Measurements from ENCODE around the gene MAML2.

DNA sequence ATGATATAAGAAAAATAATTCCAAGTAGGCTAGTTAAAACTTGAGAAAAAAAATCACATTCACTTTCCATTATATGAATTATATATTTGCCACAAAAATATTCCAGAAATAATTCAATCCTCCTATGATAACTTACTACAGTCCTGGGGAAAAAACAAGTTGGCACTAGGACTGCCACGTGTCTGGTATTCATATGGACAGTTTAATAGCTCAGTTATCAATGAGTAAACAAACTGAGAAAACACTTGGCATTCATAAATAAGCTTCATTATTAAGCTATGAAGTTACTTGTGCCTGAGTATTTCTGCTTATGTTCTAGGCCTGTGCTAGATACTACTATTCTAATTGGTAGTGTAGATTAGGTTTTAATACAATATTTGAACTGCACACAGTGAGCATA lies 22.5 kb upstream of the MAML2 start:
- TF ChIP-seq, protein P1, sequence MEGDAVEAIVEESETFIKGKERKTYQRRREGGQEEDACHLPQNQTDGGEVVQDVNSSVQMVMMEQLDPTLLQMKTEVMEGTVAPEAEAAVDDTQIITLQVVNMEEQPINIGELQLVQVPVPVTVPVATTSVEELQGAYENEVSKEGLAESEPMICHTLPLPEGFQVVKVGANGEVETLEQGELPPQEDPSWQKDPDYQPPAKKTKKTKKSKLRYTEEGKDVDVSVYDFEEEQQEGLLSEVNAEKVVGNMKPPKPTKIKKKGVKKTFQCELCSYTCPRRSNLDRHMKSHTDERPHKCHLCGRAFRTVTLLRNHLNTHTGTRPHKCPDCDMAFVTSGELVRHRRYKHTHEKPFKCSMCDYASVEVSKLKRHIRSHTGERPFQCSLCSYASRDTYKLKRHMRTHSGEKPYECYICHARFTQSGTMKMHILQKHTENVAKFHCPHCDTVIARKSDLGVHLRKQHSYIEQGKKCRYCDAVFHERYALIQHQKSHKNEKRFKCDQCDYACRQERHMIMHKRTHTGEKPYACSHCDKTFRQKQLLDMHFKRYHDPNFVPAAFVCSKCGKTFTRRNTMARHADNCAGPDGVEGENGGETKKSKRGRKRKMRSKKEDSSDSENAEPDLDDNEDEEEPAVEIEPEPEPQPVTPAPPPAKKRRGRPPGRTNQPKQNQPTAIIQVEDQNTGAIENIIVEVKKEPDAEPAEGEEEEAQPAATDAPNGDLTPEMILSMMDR (IDR thresholded peaks at IDR 0.05; ENCODE audit: control extremely low read depth in 1 of 3, insufficient read depth in 1 of 3, low read depth in 1 of 3, low read length in 3 of 3), result no peak
- TF ChIP-seq GTF2F1 (IDR thresholded peaks at IDR 0.05; ENCODE audit: borderline replicate concordance, low read depth, low read length) (no peak), POLR2A (IDR thresholded peaks at IDR 0.05; ENCODE audit: control extremely low read depth in 1 of 2, low read depth in 2 of 2, low read length in 2 of 2) (no peak), KDM5A (IDR thresholded peaks at IDR 0.05; ENCODE audit: low read length) (no peak), YY1 (IDR thresholded peaks at IDR 0.05; ENCODE audit: low read depth, low read length) (no peak), GABPA (IDR thresholded peaks at IDR 0.05; ENCODE audit: borderline replicate concordance, insufficient read depth, low read length) (no peak), POLR2AphosphoS5 (IDR thresholded peaks at IDR 0.05; ENCODE audit: low read depth, low read length) (no peak), CBX5 (IDR thresholded peaks at IDR 0.05; ENCODE audit: low read depth, low read length) (no peak), EP300 (IDR thresholded peaks at IDR 0.05; ENCODE audit: borderline replicate concordance in 1 of 2, low read depth in 2 of 2, low read length in 2 of 2) (no peak), RFX5 (IDR thresholded peaks at IDR 0.05; ENCODE audit: borderline replicate concordance, low read depth, low read length) (no peak), SIN3A (conservative IDR thresholded peaks at IDR 0.05 in 1 of 2, IDR thresholded peaks at IDR 0.05 in 1 of 2; ENCODE audit: low read depth in 1 of 2, low read length in 2 of 2) (no peak), BCL11A (IDR thresholded peaks at IDR 0.05; ENCODE audit: low read depth in 2 of 2, low read length in 2 of 2) (no peak)
- TF ChIP-seq, protein P2, sequence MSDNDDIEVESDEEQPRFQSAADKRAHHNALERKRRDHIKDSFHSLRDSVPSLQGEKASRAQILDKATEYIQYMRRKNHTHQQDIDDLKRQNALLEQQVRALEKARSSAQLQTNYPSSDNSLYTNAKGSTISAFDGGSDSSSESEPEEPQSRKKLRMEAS (IDR thresholded peaks at IDR 0.05), result no peak
- TF ChIP-seq, protein P3, sequence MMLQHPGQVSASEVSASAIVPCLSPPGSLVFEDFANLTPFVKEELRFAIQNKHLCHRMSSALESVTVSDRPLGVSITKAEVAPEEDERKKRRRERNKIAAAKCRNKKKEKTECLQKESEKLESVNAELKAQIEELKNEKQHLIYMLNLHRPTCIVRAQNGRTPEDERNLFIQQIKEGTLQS (IDR thresholded peaks at IDR 0.05; ENCODE audit: insufficient read depth, low read depth, low read length), result no peak
